Activated T-cell treated with anti-CD3 and anti-CD28 coated beads for 1 hour (primary cell): Measurements from ENCODE around the gene TP53INP2.
"Not testable (repeated sequence)": the region's sequence is repeated elsewhere in the genome, so short reads cannot be mapped to it uniquely, and the experiment has no call there.

ENCODE experiments used
- DNase-seq: peaks from one replicate; pipeline ENCODE4 v3.0.0-alpha.2; 2020; ENCODE audit warnings: low read depth

TP53INP2 gene

GRCh38 chr20:34722560-34722959, 18.4 kb downstream of the TP53INP2 start:
- not testable (repeated sequence) for DNase-seq

GRCh38 chr20:34724172-34724571, 20.0 kb downstream of the TP53INP2 start:
- DNase-seq, result no peak

- no peak for DNase-seq
Observed at GRCh38 chr20:34729416-34729815, 25.3 kb downstream of the TP53INP2 start.

- no peak for DNase-seq
Observed at GRCh38 chr20:34732523-34732922, 28.4 kb downstream of the TP53INP2 start.

GRCh38 chr20:34736106-34736735, 32.1 kb downstream of the TP53INP2 start:
- DNase-seq, result no peak

GRCh38 chr20:34743039-34743438, 38.9 kb downstream of the TP53INP2 start:
- DNase-seq, result no peak

GRCh38 chr20:34744340-34744739, 40.2 kb downstream of the TP53INP2 start:
- no peak for DNase-seq

- DNase-seq, result no peak
Observed at GRCh38 chr20:34744847-34745246, 40.7 kb downstream of the TP53INP2 start.

- DNase-seq, result no peak
Observed at GRCh38 chr20:34746674-34747073, 42.5 kb downstream of the TP53INP2 start.

GRCh38 chr20:34747479-34747878, 43.3 kb downstream of the TP53INP2 start:
- DNase-seq, result no peak

GRCh38 chr20:34748709-34749108, 44.6 kb downstream of the TP53INP2 start:
- DNase-seq, result no peak

GRCh38 chr20:34750484-34750883, 46.3 kb downstream of the TP53INP2 start:
- no peak for DNase-seq

GRCh38 chr20:34751453-34751852, 47.3 kb downstream of the TP53INP2 start:
- no peak for DNase-seq

- no peak for DNase-seq
Observed at GRCh38 chr20:34753706-34754461, 49.7 kb downstream of the TP53INP2 start.

- DNase-seq, result no peak
Observed at GRCh38 chr20:34754611-34755010, 50.5 kb downstream of the TP53INP2 start.

GRCh38 chr20:34755367-34755766, 51.2 kb downstream of the TP53INP2 start:
- DNase-seq, result no peak

- no peak for DNase-seq
Observed at GRCh38 chr20:34762031-34762555, 57.9 kb downstream of the TP53INP2 start.
